Stimulated activated CD8-positive, alpha-beta memory T cell treated with anti-CD3 and anti-CD28 coated beads, Interleukin-7, amount 100 ng/mL, for 4 hours (primary cell): ENCODE data around the gene NOL4L.
"Not testable (repeated sequence)": the region's sequence is repeated elsewhere in the genome, so short reads cannot be mapped to it uniquely, and the experiment has no call there.

Experiments used
- DNase-seq, 2 donors: peaks; one replicate each; pipeline ENCODE4 v3.0.0-alpha.2; 2020; ENCODE audit warnings: low read depth in 2 of 2

The NOL4L gene

GRCh38 chr20:32596681-32597252 is 11.6 kb upstream of the NOL4L start:
- DNase-seq, result no peak

GRCh38 chr20:32595143-32595542 is 10.0 kb upstream of the NOL4L start:
- DNase-seq, result no peak

GRCh38 chr20:32594669-32595068 is 9.5 kb upstream of the NOL4L start:
- DNase-seq, result not testable (repeated sequence)

- DNase-seq, result no peak
Measured at GRCh38 chr20:32594204-32594603, 9.1 kb upstream of the NOL4L start.

GRCh38 chr20:32592616-32593015 is 7.5 kb upstream of the NOL4L start:
- not testable (repeated sequence) for DNase-seq

GRCh38 chr20:32592022-32592421 is 6.9 kb upstream of the NOL4L start:
- DNase-seq, result no peak

- no peak for DNase-seq
Measured at GRCh38 chr20:32589769-32590168, 4.6 kb upstream of the NOL4L start.

- no peak for DNase-seq
Measured at GRCh38 chr20:32589256-32589655, 4.1 kb upstream of the NOL4L start.

GRCh38 chr20:32588040-32588439 is 2.9 kb upstream of the NOL4L start:
- DNase-seq, result no peak

GRCh38 chr20:32586291-32586690 is 1.2 kb upstream of the NOL4L start:
- DNase-seq, result no peak

GRCh38 chr20:32585586-32586127 is 524 bp upstream of the NOL4L start:
- no peak for DNase-seq

- DNase-seq, result peak in 1 of 2 donors; percentile 29
Measured at GRCh38 chr20:32583581-32584070, 1.5 kb downstream of the NOL4L start.

GRCh38 chr20:32582659-32583580 is 2.2 kb downstream of the NOL4L start:
- DNase-seq, result peak in 1 of 2 donors; percentile 16

GRCh38 chr20:32581839-32582658 is 3.1 kb downstream of the NOL4L start:
- DNase-seq, result no peak

GRCh38 chr20:32580970-32581838 is 3.9 kb downstream of the NOL4L start:
- no peak for DNase-seq

GRCh38 chr20:32580219-32580969 is 4.7 kb downstream of the NOL4L start:
- DNase-seq, result no peak

GRCh38 chr20:32578840-32579390 is 6.2 kb downstream of the NOL4L start:
- DNase-seq, result no peak

- DNase-seq, result not testable (repeated sequence)
Measured at GRCh38 chr20:32578062-32578461, 7.1 kb downstream of the NOL4L start.

GRCh38 chr20:32577657-32578056 is 7.5 kb downstream of the NOL4L start:
- no peak for DNase-seq

GRCh38 chr20:32577023-32577422 is 8.1 kb downstream of the NOL4L start:
- no peak for DNase-seq
